H1 (cell line): ENCODE results near the gene NELFE. TPM values are rescaled to one million over a fixed set of nuclear protein-coding genes. Genes with fewer than 3 reads are reported as not detected.
"Not testable (repeated sequence)": the region's sequence is repeated elsewhere in the genome, so short reads cannot be mapped to it uniquely, and the experiment has no call there.

Experiments
- CTCF ChIA-PET: fragments of 300-600 bp; sonication (Branson Sonifier 250); formaldehyde crosslinking; loops from one replicate; lab custom pipeline; 2021; ENCODE audit not compliant: partially characterized antibody; lab: Charles Lee
- POLR2A ChIA-PET: fragments of 300-600 bp; sonication (Branson Sonifier 250); formaldehyde crosslinking; loops from one replicate; lab custom pipeline; 2021; ENCODE audit warnings: inconsistent platforms; ENCODE audit not compliant: partially characterized antibody; lab: Charles Lee
- DNase-seq, 2 experiments: peaks; one replicate each; pipeline versions ENCODE4 v3.0.0 to v3.0.0-alpha.2; 2010 to 2022; ENCODE audit warnings: low spot score in 2 of 2, low read depth in 1 of 2, mixed read lengths in 1 of 2
- FAIRE-seq: peaks from 2 replicates; lab custom pipeline; 2011; peaks lifted over from hg19 to GRCh38; lab: Jason Lieb, UNC
- H2AFZ ChIP-seq: 2 replicates; pipeline ENCODE4 v1.8.1; 2012; ENCODE audit warnings: low read length, inconsistent platforms
- H2AK5ac ChIP-seq: 2 replicates; pipeline ENCODE4 v1.6.1; 2013; ENCODE audit warnings: low read depth, low read length
- H2BK120ac ChIP-seq: replicated peaks from 2 replicates; pipeline ENCODE3; 2013; ENCODE audit warnings: low read depth, low read length, inconsistent platforms
- H2BK12ac ChIP-seq: 2 replicates; pipeline ENCODE4 v1.6.1; 2013; ENCODE audit warnings: low read depth, low read length
- H2BK15ac ChIP-seq: 2 replicates; pipeline ENCODE4 v1.6.1; 2013; ENCODE audit warnings: low read length
- H2BK20ac ChIP-seq: 2 replicates; pipeline ENCODE4 v1.6.1; 2013; ENCODE audit warnings: low read length
- H2BK5ac ChIP-seq: 2 replicates; pipeline ENCODE4 v1.6.1; 2013; ENCODE audit warnings: low read depth, low read length
- H3K14ac ChIP-seq: 2 replicates; pipeline ENCODE4 v1.6.1; 2013; ENCODE audit warnings: inconsistent platforms; ENCODE audit not compliant: insufficient read length
- H3K18ac ChIP-seq: 2 replicates; pipeline ENCODE4 v1.6.1; 2013; ENCODE audit warnings: low read length; ENCODE audit errors: extremely low read depth
- H3K23ac ChIP-seq: 2 replicates; pipeline ENCODE4 v1.6.1; 2013; ENCODE audit warnings: inconsistent platforms; ENCODE audit not compliant: insufficient read length
- H3K23me2 ChIP-seq: 2 replicates; pipeline ENCODE4 v1.6.1; 2013; ENCODE audit warnings: low read depth, low read length
- H3K27ac ChIP-seq: 2 replicates; pipeline ENCODE4 v1.6.1; 2011; ENCODE audit warnings: low read depth, low read length, inconsistent platforms
- H3K27me3 ChIP-seq, 4 experiments: replicated peaks in 1 of 4; 1 replicate in 1 of 4; 2 replicates in 3 of 4; pipeline versions ENCODE4 v1.6.1 to v1.8.1; 2011 to 2013; ENCODE audit warnings: low read length in 3 of 4, mild to moderate bottlenecking in 3 of 4, inconsistent platforms in 2 of 4, mixed read lengths in 2 of 4, moderate library complexity in 1 of 4; ENCODE audit not compliant: control insufficient read depth in 3 of 4, insufficient read depth in 3 of 4; ENCODE audit errors: extremely low read depth in 1 of 4
- H3K36me3 ChIP-seq, 4 experiments: 2 replicates each; pipeline versions ENCODE4 v1.6.1 to v1.8.1; 2011 to 2013; ENCODE audit warnings: mild to moderate bottlenecking in 4 of 4, low read length in 3 of 4, moderate library complexity in 2 of 4, control low read depth in 1 of 4, inconsistent platforms in 1 of 4; ENCODE audit not compliant: insufficient read depth in 4 of 4, control insufficient read depth in 2 of 4
- H3K4ac ChIP-seq: replicated peaks from 2 replicates; pipeline ENCODE3; 2013; ENCODE audit warnings: low read length, low read depth, mixed read lengths, inconsistent platforms; ENCODE audit not compliant: insufficient read length
- H3K4me1 ChIP-seq, 4 experiments: replicated peaks in 1 of 4; 1 replicate in 1 of 4; 2 replicates in 3 of 4; pipeline versions ENCODE4 v1.6.1 to v1.8.1; 2011 to 2013; ENCODE audit warnings: low read length in 3 of 4, inconsistent platforms in 2 of 4, mixed read lengths in 1 of 4; ENCODE audit not compliant: insufficient read depth in 4 of 4, control insufficient read depth in 3 of 4
- H3K4me2 ChIP-seq, 2 experiments: 2 replicates each; pipeline versions ENCODE4 v1.6.1 to v1.8.1; 2011 to 2013; ENCODE audit warnings: low read depth in 2 of 2, low read length in 2 of 2, control low read depth in 1 of 2, inconsistent platforms in 1 of 2, mild to moderate bottlenecking in 1 of 2; ENCODE audit not compliant: insufficient read depth in 1 of 2
- H3K4me3 ChIP-seq, 4 experiments: fragments of 200-600, 300-600 bp in 1 of 4; sonication (generic), shearing (Covaris generic), sonication (Bioruptor Twin) in 1 of 4; 2 replicates each; pipeline versions ENCODE4 v1.5.1 to v1.8.1; 2011 to 2016; ENCODE audit warnings: low read length in 4 of 4, low read depth in 3 of 4, control low read depth in 2 of 4, inconsistent platforms in 2 of 4, mild to moderate bottlenecking in 2 of 4, mixed read lengths in 1 of 4, moderate library complexity in 1 of 4; ENCODE audit not compliant: insufficient read depth in 2 of 4; ENCODE audit errors: extremely low read depth in 1 of 4
- H3K56ac ChIP-seq: replicated peaks from 2 replicates; pipeline ENCODE3; 2013; ENCODE audit warnings: low read depth, mild to moderate bottlenecking, mixed read lengths, low read length, inconsistent platforms; ENCODE audit not compliant: insufficient read length
- H3K79me1 ChIP-seq: 2 replicates; pipeline ENCODE4 v1.6.1; 2013; ENCODE audit warnings: low read depth, low read length, control low read depth
- H3K79me2 ChIP-seq, 2 experiments: 2 replicates each; pipeline versions ENCODE4 v1.6.1 to v1.8.1; 2012 to 2013; ENCODE audit warnings: low read length in 2 of 2, mild to moderate bottlenecking in 2 of 2, inconsistent platforms in 1 of 2; ENCODE audit not compliant: insufficient read depth in 2 of 2, control insufficient read depth in 1 of 2
- H3K9ac ChIP-seq, 4 experiments: replicated peaks in 1 of 4; 1 replicate in 1 of 4; 2 replicates in 3 of 4; pipeline versions ENCODE4 v1.6.1 to v1.8.1; 2011 to 2013; ENCODE audit warnings: low read depth in 3 of 4, low read length in 3 of 4, control low read depth in 2 of 4, mild to moderate bottlenecking in 2 of 4, moderate library complexity in 2 of 4, inconsistent platforms in 1 of 4; ENCODE audit errors: extremely low read depth in 1 of 4
- H3K9me3 ChIP-seq, 2 experiments: 2 replicates each; pipeline versions ENCODE4 v1.6.1 to v1.8.1; 2012 to 2013; ENCODE audit warnings: mild to moderate bottlenecking in 2 of 2, moderate library complexity in 2 of 2, control low read depth in 1 of 2, inconsistent platforms in 1 of 2, low read depth in 1 of 2, low read length in 1 of 2, mixed read lengths in 1 of 2; ENCODE audit not compliant: insufficient read depth in 2 of 2
- H4K20me1 ChIP-seq, 2 experiments: replicated peaks in 1 of 2; 2 replicates each; pipeline versions ENCODE3 to v1.8.1; 2011 to 2013; ENCODE audit warnings: inconsistent platforms in 2 of 2, low read length in 2 of 2, mild to moderate bottlenecking in 1 of 2; ENCODE audit not compliant: insufficient read depth in 2 of 2, control insufficient read depth in 1 of 2
- H4K5ac ChIP-seq: 2 replicates; pipeline ENCODE4 v1.6.1; 2013; ENCODE audit warnings: low read length, low read depth, mixed read lengths, inconsistent platforms; ENCODE audit not compliant: insufficient read length
- H4K8ac ChIP-seq: 2 replicates; pipeline ENCODE4 v1.8.0; 2013; ENCODE audit warnings: mild to moderate bottlenecking, moderate library complexity, low read length, inconsistent platforms; ENCODE audit not compliant: insufficient read depth; ENCODE audit errors: extremely low read depth
- H4K91ac ChIP-seq: replicated peaks from 2 replicates; pipeline ENCODE3; 2013; ENCODE audit warnings: low read length, mixed read lengths, inconsistent platforms; ENCODE audit not compliant: insufficient read length
- FOSL1 ChIP-seq: IDR thresholded peaks from 2 replicates; pipeline ENCODE4 v1.6.1; 2011; ENCODE audit warnings: mild to moderate bottlenecking, low read depth, low read length, moderate library complexity; ENCODE audit not compliant: insufficient read depth
- GTF2F1 ChIP-seq: IDR thresholded peaks from 2 replicates; pipeline ENCODE4 v1.6.1; 2012; ENCODE audit warnings: low read depth, low read length, improper control_type of control experiment, borderline replicate concordance
- HDAC2 ChIP-seq, 2 experiments: fragments of 300-600 bp in 1 of 2; sonication (generic) in 1 of 2; IDR thresholded peaks; 2 replicates each; pipeline ENCODE4 v1.6.1; 2011 to 2012; ENCODE audit warnings: low read depth in 2 of 2, low read length in 2 of 2, mild to moderate bottlenecking in 2 of 2, moderate library complexity in 2 of 2, borderline replicate concordance in 1 of 2, inconsistent platforms in 1 of 2
- HDAC6 ChIP-seq: IDR thresholded peaks from one replicate; pipeline ENCODE4 v1.7.1; 2012; ENCODE audit warnings: low read depth, mild to moderate bottlenecking, inconsistent platforms, low read length, moderate library complexity
- POLR2AphosphoS5 ChIP-seq: IDR thresholded peaks from 2 replicates; pipeline ENCODE4 v1.6.1; 2011; ENCODE audit warnings: low read depth, low read length
- SP2 ChIP-seq: IDR thresholded peaks from 2 replicates; pipeline ENCODE4 v1.6.1; 2012; ENCODE audit warnings: mild to moderate bottlenecking, low read length, inconsistent platforms
- WGBS, 2 experiments: shearing (Covaris generic) in 1 of 2; methylation state at CpG; one replicate each; pipeline versions ENCODE4 v1.1.6 to v1.1.7; 2013 to 2015; ENCODE audit warnings: low lambda C conversion rate in 2 of 2, mixed read lengths in 2 of 2, inconsistent platforms in 1 of 2, low coverage in 1 of 2, missing lambda C conversion rate in 1 of 2; ENCODE audit not compliant: insufficient replicate concordance in 2 of 2, insufficient coverage in 1 of 2, insufficient read length in 1 of 2; ENCODE audit errors: extremely low coverage in 1 of 2, missing lambda C conversion rate in 1 of 2; 5-methylcytosine and 5-hydroxymethylcytosine counted together
- polyA plus RNA-seq, 7 experiments: library from polyadenylated mRNA; depleted of rRNA in 3 of 7; stranded (reverse) in 5 of 7; unstranded in 2 of 7; fragments of >200 nt in 5 of 7; fragments of 200-250 nt in 2 of 7; gene quantifications; 1 replicate in 5 of 7; 2 replicates in 1 of 7; 4 replicates in 1 of 7; pipeline versions ENCODE4 v1.2.1 to v1.2.3, GENCODE V29; 2011 to 2013; ENCODE audit warnings: missing spikeins in 2 of 7, mixed read lengths in 2 of 7
- total RNA-seq: library from RNA; stranded (reverse); fragmentation: NEBNext Ultra II Directional; extraction: Animal tissue kit (Norgen Biotek cat#: 25700); gene quantifications from 2 replicates; pipeline ENCODE4 v1.2.1, GENCODE V29; 2021
- TF ChIP-seq, protein P1 (sequence below): IDR thresholded peaks from 2 replicates; pipeline ENCODE4 v1.6.1; 2011; ENCODE audit warnings: low read length, improper control_type of control experiment

The NELFE gene
- total and polyA plus RNA-seq, 2 of the 8 experiments (the other 6 are each of a cell fraction or from before 2014, with no cell fraction given): 49.2 to 71.5 TPM

DNA sequence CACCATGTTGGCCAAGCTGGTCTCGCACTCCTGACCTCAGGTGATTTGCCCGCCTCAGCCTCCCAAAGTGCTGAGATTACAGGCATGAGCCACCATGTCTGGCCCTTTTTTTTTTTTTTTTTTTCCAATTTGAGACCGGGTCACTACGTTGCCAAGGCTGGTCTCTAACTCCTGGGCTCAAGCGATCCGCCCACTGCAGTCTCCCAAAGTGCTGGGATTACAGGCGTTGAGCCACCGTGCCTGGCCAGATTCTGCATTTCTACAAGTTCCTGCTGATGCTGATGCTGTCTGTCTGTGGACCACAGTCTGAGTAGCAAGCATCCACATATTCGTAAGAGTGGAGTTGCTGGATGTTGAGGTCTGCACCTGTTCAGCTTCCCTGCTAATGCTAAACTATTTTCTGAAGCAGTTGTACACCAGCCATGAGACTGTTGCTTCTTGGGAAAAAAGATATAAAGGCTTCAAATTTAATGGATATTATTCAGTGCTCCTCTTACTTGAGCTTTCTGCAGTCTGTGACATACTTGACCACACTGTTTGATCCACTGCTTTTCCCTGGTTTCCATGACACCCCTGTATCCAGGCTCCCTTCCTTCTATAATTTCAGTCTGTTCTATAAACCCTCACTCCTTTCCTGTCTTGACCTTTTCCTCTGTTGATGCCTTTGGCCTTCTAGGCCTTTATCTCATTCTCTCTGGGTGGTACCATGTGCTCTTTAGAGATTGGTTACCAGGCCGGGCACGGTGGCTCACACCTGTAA is 46.8 kb downstream of the NELFE start (continued):
- TF ChIP-seq, protein P1, sequence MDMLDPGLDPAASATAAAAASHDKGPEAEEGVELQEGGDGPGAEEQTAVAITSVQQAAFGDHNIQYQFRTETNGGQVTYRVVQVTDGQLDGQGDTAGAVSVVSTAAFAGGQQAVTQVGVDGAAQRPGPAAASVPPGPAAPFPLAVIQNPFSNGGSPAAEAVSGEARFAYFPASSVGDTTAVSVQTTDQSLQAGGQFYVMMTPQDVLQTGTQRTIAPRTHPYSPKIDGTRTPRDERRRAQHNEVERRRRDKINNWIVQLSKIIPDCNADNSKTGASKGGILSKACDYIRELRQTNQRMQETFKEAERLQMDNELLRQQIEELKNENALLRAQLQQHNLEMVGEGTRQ: no peak
- no peak for TF ChIP-seq FOSL1
- no peak for TF ChIP-seq POLR2AphosphoS5
- no peak for TF ChIP-seq HDAC2 (IDR thresholded peaks at IDR 0.05; ENCODE audit: borderline replicate concordance in 1 of 2, low read depth in 2 of 2, low read length in 2 of 2)
- no peak for TF ChIP-seq HDAC6
- no peak for TF ChIP-seq SP2
- no peak for TF ChIP-seq GTF2F1

DNA sequence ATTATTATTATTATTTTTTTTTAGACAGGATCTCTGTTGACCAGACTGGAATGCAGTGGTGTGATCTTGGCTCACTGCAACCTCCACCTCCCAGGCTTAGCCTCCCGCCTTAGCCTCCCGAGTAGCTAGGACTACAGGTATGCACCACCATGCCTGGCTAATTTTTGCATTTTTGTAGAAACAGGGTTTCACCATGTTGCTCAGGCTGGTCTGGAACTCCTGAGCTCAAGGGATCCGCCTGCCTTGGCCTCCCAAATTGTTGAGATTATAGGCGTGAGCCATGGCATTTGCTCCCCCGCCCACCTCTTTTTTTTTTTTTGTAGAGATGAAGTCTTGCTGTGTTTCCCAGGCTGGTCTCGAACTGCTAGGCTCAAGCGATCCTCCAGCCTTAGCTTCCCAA is 49.5 kb downstream of the NELFE start:
- not testable (repeated sequence) for H4K5ac ChIP-seq, H3K9me3 ChIP-seq, H3K23me2 ChIP-seq, H3K27ac ChIP-seq, H3K14ac ChIP-seq, DNase-seq, H2AK5ac ChIP-seq, H3K27me3 ChIP-seq, H2BK12ac ChIP-seq, H2BK15ac ChIP-seq, H3K9ac ChIP-seq, H4K8ac ChIP-seq, H2BK5ac ChIP-seq, H3K56ac ChIP-seq, H2BK120ac ChIP-seq, H3K23ac ChIP-seq, H3K4me1 ChIP-seq, H3K79me1 ChIP-seq, H4K91ac ChIP-seq, H4K20me1 ChIP-seq, FAIRE-seq, H3K4me2 ChIP-seq, H3K36me3 ChIP-seq, H2BK20ac ChIP-seq, H2AFZ ChIP-seq, H3K4me3 ChIP-seq, H3K79me2 ChIP-seq, H3K18ac ChIP-seq, H3K4ac ChIP-seq
- ChIA-PET POLR2A (interaction anchor here (1.0 to 1.7 kb wide), 4 partner anchors 11 to 75 kb away, joined by 3 to 6 read pairs (median 4); partner anchors contain the start of gene EHMT2), CTCF (interaction anchor here (0.6 to 1.5 kb wide), 4 partner anchors 12 to 47 kb away, joined by 3 to 5 read pairs (median 3); partner anchors contain the start of gene NEU1)
- WGBS, 2 experiments: 88% methylated on average over 7 of the region's 7 CpGs; no CpG with 5 or more reads in 1 of the 2 experiments
